GM04504 (cell line): ENCODE results near the gene NDUFAF8.

Experiments
- DNase-seq: peaks from one replicate; pipeline ENCODE4 v3.0.0-alpha.2; 2012; ENCODE audit warnings: low read depth

NDUFAF8 gene

DNA sequence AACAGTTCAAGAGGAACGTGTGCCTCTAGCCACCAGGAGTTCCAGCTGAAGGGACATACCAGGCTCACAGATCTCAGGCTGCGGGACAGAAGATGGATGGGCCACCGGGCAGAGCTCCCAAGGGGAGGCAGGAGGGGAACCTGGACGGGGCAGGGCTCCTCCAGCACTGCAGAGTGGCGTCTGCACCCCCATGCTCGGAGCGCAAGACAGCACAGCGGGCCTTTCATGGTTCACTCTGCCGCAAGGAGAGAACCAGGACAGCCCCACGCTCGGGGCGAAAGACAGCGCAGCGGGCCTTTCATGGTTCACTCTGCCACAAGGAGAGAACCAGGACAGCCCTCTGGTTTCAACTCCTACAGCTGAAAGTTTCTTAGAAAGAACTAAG is 35.3 kb downstream of the NDUFAF8 start:
- DNase-seq = no peak

DNA sequence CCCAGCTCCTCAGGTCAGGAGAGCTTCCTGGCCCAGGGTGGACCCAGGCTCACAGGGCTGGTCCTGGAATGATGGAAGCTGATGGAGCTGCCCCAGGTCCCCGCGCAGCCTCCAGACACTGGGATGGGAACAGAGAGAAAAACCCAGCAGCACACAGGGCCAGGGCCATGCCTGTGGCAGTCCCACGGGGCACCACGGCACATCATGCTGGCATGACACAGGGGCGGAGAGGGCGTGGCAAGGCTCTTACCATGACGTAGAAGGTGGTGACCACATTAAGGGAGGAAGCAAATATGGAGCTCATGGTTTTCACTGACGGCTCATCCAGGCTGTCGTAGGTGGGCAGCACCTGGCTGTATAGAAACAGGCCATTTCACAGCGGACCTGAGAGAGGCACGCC is 37.7 kb downstream of the NDUFAF8 start:
- no peak for DNase-seq

DNA sequence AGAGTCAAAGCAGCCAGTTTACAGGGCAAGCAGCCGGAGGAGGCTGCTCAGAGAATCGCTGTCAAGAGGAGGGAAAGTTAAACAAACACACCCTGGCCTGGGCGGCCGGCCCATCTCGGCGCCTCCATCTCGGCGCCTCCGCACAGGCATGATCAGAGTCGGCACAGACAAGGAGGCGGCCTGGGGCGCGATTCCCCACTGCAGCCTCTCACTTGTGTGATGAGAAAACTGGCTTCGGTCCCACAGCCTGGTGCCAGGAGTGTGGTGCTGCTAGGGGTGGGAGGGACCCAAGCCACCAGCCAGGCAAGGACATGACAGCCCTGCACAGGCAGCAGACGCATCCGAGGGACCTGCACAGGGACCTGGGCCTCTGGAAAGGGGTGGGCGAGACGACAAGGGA is 38.3 kb downstream of the NDUFAF8 start:
- DNase-seq = no peak

DNA sequence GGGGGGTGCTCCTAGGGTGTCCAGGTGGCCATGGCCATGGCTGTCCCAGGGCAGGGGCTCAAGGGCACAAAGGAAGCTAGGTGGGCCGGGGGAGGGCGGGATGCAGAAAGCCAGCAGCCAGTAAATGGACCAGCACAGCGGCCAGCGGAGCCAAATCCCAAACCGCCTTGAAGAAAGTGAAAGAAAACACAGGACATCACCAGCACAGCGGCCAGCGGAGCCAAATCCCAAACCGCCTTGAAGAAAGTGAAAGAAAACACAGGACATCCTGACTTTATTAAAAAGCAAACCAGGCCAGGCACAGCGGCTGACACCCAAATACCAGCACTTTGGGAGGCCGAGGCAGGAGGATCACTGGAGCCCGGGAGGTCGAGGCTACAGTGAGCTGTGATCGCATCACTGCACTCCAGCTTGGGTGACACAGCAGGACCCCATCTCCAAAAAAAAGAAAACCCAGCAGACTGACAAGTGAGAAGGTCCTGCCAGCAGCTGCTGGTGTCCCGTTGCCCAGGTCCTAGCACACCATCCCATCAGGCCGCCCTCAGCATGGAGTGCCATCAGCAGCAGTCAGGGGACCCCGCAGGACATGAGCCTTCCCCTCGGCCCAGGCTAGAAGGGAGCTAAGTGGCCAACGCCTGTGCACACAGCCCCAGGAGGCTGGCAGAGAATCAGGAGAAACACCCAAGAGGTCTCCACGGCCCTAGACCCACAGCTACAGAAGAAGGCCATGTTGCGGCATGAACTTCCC is 39.0 kb downstream of the NDUFAF8 start:
- no peak for DNase-seq

DNA sequence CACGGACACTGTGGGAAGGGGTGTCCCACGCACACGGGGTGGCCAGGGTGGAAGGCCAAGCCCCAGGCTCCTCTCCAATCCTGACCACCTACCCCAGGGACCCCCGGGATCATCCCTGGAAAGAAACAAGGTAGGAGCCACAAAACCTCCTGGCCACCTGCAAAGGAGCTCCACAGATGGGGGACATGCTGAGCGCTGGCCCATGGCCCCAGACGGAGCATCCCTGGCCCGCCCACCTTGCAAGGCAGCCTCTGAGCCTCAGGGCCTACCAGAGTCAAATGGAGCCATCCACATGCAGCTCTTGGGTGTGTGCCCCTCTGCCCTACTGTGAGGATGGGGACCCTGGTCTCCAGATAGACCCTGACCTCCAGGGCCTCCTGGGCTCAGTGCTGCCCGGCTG is 39.7 kb downstream of the NDUFAF8 start:
- DNase-seq = no peak

DNA sequence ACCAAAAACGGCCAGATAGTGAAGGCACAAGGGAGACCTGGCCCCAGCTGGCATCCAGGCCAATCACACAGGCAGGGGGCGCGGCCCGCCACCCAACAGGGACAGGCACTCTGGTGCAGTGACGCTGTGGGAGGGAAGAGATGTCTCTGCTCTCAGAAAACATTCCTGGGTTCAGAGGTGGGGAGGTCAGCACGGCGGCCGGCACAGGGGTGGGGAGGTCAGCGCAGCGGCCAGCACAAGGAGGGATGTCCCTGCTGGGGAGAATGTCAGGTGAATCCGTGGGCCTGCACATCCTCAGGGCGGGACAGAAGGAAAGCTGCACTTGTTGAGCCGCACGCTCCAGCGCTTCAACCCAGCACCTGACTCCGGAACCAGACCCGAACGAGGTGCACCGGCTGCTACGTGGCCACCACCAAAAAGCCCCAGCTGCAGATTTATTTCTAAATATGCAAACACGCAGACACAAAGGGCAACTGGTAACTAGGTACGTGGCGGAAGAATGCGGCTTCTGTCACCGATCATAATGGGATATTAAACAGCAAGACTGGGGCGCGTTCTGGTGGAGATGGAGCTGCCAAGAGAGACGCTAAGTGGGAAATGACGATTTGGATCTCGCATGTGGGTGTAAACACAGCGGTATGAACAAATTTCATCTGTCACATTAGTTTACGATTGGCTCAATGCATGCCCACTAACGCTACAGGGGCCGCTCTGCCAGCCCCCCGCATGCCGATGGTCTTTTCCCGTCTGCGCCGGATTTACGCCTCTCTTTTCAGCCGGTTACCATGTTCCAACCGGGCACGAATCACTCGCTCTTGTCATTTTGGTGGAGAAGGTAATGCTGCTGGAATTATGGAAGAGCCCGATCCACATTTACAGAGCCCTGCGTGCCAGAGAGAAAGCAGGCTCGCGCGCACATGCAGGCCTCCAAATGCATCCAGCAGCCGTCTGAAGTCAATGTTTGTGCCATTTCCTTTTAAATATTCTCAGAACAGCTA is 40.5 kb downstream of the NDUFAF8 start:
- DNase-seq = no peak

DNA sequence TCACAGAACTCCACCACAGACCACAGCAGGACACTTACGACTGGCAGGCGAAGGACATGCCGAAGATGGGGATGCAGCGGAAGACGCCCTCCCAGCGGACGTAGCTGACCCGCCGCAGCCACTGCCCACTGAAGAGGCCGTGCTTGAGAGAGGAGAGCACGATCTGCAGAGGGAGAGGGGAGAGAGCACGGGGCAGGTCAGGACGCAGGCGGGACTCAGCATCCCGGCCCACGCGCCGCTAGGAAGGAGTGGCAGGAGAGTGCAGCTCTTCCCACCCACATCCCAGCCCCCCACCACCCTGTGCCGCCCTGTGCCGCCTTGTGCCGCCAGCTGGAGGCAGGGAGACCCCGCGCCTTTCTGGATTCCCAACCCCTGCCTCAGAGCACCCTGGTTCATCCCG is 41.5 kb downstream of the NDUFAF8 start:
- DNase-seq = no peak

DNA sequence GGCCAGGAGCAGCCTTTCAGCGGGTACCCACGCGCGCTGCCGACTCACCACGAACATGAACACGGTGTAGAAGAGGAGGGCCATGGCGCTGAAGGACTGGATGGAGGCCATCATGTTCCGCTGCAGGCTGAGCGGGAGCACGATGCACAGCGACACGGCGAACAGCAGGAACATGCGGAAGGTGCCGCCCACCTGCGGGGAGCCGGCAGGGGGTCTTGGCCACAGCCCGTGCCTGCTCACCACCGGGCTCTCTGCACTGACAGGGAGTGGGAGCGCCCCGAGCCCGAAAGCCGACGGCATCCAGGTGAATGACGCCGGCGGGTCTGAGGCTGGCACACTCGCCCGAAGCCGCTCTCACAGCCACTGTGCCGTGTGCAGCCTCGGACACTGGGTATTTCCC is 43.0 kb downstream of the NDUFAF8 start:
- DNase-seq = no peak

DNA sequence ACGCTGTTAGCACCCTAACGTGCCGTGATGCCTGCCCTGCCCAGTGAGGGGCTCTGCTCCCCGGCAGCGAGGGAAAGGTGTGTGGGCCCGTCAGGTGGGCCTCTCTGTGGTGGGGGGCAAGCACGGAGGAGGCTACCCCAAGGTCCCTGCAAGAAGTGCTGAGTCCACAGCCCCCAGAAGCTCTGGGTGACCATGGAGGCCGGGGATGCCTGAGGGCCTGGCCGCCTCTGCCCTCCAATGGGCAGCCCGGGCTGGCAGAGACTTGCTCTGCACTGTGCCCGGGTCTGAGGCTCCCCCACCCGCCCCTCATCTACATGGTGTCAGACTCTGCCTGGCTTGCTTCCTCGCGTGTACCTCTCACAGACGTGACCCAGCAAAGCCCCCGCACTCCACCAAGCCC is 43.8 kb downstream of the NDUFAF8 start:
- no peak for DNase-seq

DNA sequence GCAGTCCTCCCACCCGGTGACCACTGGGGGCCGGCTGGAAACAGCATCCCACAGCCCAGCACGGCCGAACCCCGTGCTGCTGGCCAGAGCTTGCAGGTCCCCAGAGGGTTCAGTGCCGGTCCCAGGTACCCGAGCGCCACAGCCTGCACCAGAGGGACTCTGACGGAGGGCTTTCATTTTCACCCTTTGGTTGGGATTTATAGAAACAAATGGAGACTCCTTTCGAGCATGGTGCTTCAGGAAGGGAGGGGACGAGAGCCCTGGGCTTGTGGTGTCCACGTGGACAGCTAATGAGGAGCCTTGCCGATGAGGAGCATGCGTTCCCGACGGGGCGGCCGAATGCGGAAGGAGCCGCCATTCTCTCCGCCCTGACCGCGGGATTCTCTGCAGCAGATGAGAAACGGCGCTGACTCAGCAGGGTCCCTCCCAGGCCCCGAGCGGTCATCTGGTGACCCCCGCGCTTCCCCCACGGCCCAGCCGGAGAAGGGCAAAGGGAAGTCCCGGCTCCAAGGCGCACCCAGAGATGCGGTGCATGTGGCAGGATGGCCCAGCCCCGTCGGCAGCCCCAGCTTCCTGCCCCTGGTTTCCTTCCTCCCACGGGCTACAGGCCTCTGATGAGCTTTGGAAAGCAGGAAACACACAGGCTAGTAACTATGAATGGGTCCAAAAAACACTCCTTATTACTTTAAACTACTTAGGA is 46.2 kb downstream of the NDUFAF8 start:
- DNase-seq = no peak

DNA sequence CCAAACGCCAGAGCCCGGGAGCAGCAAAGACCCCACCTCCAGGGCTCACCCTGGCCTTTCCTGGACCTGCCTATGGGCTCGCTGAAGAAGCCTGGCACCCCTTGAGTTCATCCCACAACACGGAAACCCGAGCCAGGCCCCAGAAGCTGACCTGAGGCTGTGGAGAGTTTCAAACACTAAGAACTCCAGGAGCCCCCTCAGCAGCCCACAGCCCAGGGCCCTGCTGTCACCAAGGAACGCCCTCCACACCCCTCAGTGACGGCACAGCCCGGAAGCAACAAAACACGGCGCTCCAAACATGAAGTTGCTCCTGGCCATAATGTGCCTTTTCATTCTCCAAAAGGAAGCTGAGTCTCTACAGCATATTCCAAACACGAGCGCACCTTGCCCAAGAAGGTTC is 46.8 kb downstream of the NDUFAF8 start:
- DNase-seq = no peak

DNA sequence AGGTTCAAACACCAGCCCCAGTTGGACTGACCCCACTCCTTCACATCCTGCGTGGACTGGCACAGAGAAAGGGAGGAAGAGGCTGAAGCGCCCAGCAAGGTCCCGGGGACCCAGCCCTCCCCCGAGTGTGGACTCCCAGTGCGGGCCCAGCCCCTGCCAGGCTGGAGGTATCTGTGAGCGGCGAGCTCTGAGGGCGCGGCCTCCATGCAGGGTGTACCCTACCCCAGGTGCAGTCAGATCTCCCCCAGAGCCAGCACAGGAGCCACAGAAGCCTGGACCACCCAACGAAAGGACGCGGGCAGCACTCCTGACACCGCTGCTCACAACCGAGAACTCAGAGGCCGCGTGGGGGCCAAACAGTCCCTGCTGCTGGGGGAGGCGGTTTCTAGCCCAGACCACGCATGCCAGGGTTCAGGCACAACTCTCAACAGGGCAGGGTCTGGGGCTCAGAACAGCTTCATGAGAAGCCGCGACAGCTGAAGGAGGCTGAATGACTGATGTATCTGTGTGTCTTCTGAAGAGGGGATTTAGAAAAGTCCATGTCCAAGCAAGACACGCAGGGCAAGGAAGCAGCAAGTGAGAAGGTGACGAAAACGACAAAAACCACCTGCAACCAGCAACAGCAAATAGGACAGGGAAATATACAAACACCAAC is 47.5 kb downstream of the NDUFAF8 start:
- DNase-seq = no peak

DNA sequence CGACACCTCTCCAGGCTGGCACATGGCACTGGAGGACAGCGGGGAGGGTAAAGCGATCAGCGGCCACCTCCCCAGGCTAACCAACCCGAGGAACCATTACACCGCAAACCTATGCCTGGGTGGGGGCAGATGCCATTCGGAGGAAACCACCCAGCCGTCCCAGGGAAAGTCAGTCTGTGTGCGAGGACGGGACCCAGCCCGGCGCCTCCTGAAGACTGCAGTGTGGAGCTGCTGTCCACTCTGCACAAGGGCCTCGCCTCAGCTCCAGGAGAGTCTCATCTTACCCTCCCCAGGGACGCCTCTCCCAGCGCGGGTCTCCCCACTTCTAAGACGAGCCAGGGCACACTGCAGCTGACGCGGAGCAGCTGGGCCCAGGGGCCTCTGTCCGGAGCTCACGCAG is 48.0 kb downstream of the NDUFAF8 start:
- DNase-seq = no peak

DNA sequence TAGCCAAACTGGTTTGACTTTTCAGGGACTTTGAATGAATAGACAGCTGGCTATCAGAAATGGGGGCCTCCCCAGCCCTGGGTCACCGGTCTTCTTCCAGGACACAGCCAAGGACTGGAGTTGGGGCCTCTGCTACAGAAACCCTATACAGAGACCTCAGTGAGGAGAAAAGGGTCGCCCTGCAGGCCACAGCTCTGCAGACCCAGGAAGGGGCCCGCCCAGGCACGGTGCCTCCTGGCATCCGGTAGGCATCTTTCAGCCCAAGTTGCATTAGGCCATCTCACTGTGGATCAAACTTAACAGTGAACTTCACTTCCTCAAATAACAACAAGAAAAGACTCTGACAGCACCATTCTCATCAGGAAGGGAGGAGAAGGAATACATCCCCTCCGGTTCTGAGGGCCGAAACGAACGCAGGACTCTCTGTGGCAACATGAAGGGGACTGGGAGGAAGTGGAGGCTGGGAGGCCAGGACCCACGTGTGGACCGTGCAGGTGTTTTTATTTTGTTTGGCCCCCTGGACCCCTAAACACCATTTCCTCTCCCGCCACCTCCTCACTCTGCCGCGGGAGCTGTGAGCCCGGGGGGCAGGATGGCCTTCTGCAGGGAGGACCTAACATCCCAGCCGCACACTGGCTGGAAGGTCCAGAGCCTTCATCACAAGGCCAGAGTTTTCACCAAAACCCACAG is 48.8 kb downstream of the NDUFAF8 start:
- no peak for DNase-seq

DNA sequence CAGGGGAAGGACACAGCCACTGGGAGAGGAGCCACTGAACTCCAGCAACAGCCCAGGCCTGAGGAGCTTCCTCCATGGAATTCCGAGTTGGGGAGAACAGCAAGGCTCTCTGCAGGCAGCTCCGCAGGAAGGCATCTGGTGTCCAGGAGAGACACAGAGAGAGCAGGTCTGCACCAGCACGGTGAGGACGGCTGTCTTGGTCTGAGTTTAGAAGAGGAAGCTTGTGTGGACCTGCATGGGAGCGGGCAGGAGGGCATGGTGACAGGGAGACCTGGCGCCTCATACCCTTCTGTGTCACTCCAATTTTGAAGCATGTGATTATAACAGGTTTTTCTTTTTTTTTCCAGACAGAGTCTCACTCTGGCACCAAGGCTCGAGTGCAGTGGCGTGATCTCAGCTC is 49.6 kb downstream of the NDUFAF8 start:
- DNase-seq = no peak

DNA sequence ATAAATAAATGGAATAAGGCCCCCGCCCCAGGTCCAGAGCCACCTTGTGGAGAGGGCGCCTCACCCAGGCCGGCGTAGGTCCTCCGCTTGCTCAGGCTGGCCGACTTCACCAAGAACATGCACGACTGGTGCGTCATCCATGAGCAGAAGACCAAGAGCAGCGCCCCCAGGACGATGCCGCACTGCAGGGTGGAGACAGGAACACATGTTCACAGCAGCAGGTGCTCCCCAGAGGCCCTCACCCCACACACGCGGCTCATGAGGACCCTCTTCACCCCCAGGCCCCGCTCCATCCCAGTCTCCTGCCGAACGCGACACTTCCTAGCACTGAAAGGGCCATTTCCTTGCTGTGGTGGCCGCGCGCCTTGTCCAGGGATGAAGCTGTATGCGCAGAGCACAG is 50.5 kb downstream of the NDUFAF8 start:
- no peak for DNase-seq

DNA sequence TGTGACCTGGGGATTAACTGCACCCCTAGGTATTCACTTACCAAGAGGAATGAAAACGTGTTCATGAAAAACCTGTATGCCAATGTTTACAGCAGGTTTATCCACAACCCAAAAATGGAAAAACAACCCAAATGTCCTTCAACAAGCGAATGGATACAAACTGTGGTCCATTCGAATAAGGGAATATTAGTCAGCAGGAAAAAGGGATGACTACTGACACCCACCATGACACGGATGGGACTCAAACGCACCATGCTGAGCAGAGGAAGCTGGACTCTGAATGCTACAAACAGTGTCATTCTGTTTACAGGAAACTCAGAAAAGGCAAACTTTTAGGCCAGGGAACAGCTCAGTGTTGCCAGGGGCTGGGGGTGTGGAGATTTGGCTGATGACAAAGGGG is 51.1 kb downstream of the NDUFAF8 start:
- no peak for DNase-seq
